HepG2 (cell line): ENCODE measurements around the gene MBD4. TPM values are rescaled to one million over a fixed set of nuclear protein-coding genes. Genes with fewer than 3 reads are reported as not detected.

Experiments used
- ARNTL ChIP-seq: sonication (generic); formaldehyde crosslinking; IDR thresholded peaks from 2 replicates; pipeline ENCODE4 v1.4.0; 2020; ENCODE audit warnings: mild to moderate bottlenecking, missing genetic modification reagents
- BRD4 ChIP-seq: sonication (generic); formaldehyde crosslinking; IDR thresholded peaks from 2 replicates; pipeline ENCODE4 v1.4.0; 2020; ENCODE audit warnings: missing genetic modification reagents
- FOXM1 ChIP-seq: sonication (generic); formaldehyde crosslinking; IDR thresholded peaks from 2 replicates; pipeline ENCODE4 v1.5.0; 2020; ENCODE audit warnings: missing genetic modification reagents
- FOXP1 ChIP-seq, 2 experiments: fragments of 450-650 bp in 1 of 2; IDR thresholded peaks; 2 replicates each; pipeline ENCODE4 v1.6.1; 2017 to 2018; ENCODE audit warnings: antibody characterized with exemption in 1 of 2
- GABPB1 ChIP-seq: IDR thresholded peaks from 2 replicates; pipeline ENCODE4 v1.6.1; 2016; ENCODE audit warnings: mild to moderate bottlenecking, missing genetic modification reagents, moderate library complexity, missing compliant biosample characterization
- GLI4 ChIP-seq: sonication (generic); formaldehyde crosslinking; IDR thresholded peaks from 2 replicates; pipeline ENCODE4 v1.5.1; 2020; ENCODE audit warnings: missing genetic modification reagents, mild to moderate bottlenecking, moderate library complexity, borderline replicate concordance
- KAT2B ChIP-seq: fragments of 150-350 bp; IDR thresholded peaks from 2 replicates; pipeline ENCODE4 v1.6.1; 2014; ENCODE audit warnings: low read depth, low read length, borderline replicate concordance
- SMARCC2 ChIP-seq: fragments of 450-650 bp; IDR thresholded peaks from 2 replicates; pipeline ENCODE4 v1.6.1; 2017; ENCODE audit warnings: antibody characterized with exemption, mild to moderate bottlenecking
- WIZ ChIP-seq: sonication (generic); formaldehyde crosslinking; IDR thresholded peaks from 2 replicates; pipeline ENCODE4 v1.5.1; 2020; ENCODE audit warnings: mild to moderate bottlenecking, missing genetic modification reagents
- ZBTB8A ChIP-seq: sonication (generic); formaldehyde crosslinking; IDR thresholded peaks from 2 replicates; pipeline ENCODE4 v1.4.0; 2020; ENCODE audit warnings: mild to moderate bottlenecking, low read depth, missing genetic modification reagents, borderline replicate concordance
- ZNF124 ChIP-seq: sonication (generic); formaldehyde crosslinking; IDR thresholded peaks from 2 replicates; pipeline ENCODE4 v1.4.0; 2020; ENCODE audit warnings: missing genetic modification reagents
- ZNF44 ChIP-seq: sonication (generic); formaldehyde crosslinking; IDR thresholded peaks from 2 replicates; pipeline ENCODE4 v1.5.1; 2020; ENCODE audit warnings: mild to moderate bottlenecking, missing genetic modification reagents
- ZNF615 ChIP-seq: sonication (generic); formaldehyde crosslinking; IDR thresholded peaks from 2 replicates; pipeline ENCODE4 v1.5.0; 2020; ENCODE audit warnings: mild to moderate bottlenecking, missing genetic modification reagents, borderline replicate concordance
- ZSCAN22 ChIP-seq: sonication (generic); formaldehyde crosslinking; IDR thresholded peaks from 2 replicates; pipeline ENCODE4 v1.4.0; 2020; ENCODE audit warnings: mild to moderate bottlenecking, missing genetic modification reagents
- polyA plus RNA-seq, 8 experiments: library from polyadenylated mRNA; depleted of rRNA in 3 of 8; stranded (reverse) in 7 of 8; unstranded in 1 of 8; fragments of >200 nt; fragmentation: Illumina TruSeq in 4 of 8; extraction: Trizol in 4 of 8; gene quantifications; 2 replicates each; pipeline versions ENCODE4 v1.2.1 to v1.2.3, GENCODE V29; 2011 to 2016; ENCODE audit warnings: low read depth in 4 of 8, missing spikeins in 1 of 8, mixed read lengths in 1 of 8; ENCODE audit not compliant: insufficient read depth in 1 of 8
- total RNA-seq, 5 experiments: library from RNA; depleted of rRNA; stranded (reverse); fragments of >200 nt; fragmentation: Illumina TruSeq; extraction: Trizol; gene quantifications; 2 replicates each; pipeline ENCODE4 v1.2.3, GENCODE V29; 2016; ENCODE audit warnings: low read depth in 1 of 5
- TF ChIP-seq, protein P1 (sequence below): sonication (generic); formaldehyde crosslinking; IDR thresholded peaks from 2 replicates; pipeline ENCODE4 v1.4.0; 2020; ENCODE audit warnings: missing genetic modification reagents
- TF ChIP-seq, protein P2 (sequence below): sonication (generic); formaldehyde crosslinking; IDR thresholded peaks from 2 replicates; pipeline ENCODE4 v1.5.0; 2020; ENCODE audit warnings: missing genetic modification reagents
- TF ChIP-seq, protein P3 (sequence below): sonication (generic); formaldehyde crosslinking; IDR thresholded peaks from 2 replicates; pipeline ENCODE4 v1.5.0; 2020; ENCODE audit warnings: mild to moderate bottlenecking, missing genetic modification reagents, borderline replicate concordance

MBD4 gene
- total and polyA plus RNA-seq, 2 of the 13 experiments (the other 11 are each of a cell fraction or from before 2014, with no cell fraction given), result 14.9 to 25.3 TPM

DNA sequence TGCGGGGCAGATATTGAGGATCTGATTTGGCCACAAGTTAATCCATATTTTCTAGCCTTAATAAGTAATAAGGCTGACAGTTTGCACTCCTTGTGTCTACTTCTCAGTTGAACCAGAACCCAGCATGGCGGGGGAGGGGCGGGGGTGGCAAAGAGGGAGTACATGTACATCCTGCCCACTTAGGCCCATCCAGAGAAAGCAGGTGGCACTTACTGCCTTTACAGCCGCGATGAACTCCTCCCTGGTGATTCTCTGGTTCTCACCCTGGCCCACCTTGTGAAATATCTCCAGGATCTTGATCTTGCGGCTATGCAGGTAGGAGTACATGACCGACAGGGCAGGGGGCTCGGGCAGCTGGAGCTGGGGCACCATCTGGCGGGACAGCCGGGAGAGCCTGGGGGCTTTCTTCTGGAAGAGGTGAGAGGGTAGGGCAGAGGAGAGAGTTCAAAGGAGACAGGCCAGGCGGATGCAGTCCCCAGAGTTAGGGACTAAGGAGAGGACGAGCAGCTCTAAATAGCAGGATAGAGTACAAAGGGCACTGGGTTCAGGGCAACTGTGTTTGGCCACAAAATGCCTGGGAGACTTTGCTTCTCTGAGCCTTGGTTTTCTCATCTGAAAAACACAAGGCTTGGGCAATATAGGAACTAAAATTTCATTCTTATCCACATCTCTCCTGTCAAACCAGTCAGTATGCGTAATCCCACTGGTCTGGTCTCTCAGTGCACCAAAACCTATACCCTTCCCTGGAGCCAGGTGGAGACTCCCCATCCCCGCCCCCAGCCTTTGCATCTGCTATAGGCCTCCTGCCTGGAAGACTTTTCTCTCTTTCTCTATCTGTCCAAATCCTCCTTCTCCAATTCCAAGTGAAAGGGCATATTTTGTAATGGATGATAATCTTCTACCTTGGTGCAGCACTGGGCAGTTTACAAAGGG is 21.4 kb downstream of the MBD4 start (continued):
- TF ChIP-seq, protein P1, sequence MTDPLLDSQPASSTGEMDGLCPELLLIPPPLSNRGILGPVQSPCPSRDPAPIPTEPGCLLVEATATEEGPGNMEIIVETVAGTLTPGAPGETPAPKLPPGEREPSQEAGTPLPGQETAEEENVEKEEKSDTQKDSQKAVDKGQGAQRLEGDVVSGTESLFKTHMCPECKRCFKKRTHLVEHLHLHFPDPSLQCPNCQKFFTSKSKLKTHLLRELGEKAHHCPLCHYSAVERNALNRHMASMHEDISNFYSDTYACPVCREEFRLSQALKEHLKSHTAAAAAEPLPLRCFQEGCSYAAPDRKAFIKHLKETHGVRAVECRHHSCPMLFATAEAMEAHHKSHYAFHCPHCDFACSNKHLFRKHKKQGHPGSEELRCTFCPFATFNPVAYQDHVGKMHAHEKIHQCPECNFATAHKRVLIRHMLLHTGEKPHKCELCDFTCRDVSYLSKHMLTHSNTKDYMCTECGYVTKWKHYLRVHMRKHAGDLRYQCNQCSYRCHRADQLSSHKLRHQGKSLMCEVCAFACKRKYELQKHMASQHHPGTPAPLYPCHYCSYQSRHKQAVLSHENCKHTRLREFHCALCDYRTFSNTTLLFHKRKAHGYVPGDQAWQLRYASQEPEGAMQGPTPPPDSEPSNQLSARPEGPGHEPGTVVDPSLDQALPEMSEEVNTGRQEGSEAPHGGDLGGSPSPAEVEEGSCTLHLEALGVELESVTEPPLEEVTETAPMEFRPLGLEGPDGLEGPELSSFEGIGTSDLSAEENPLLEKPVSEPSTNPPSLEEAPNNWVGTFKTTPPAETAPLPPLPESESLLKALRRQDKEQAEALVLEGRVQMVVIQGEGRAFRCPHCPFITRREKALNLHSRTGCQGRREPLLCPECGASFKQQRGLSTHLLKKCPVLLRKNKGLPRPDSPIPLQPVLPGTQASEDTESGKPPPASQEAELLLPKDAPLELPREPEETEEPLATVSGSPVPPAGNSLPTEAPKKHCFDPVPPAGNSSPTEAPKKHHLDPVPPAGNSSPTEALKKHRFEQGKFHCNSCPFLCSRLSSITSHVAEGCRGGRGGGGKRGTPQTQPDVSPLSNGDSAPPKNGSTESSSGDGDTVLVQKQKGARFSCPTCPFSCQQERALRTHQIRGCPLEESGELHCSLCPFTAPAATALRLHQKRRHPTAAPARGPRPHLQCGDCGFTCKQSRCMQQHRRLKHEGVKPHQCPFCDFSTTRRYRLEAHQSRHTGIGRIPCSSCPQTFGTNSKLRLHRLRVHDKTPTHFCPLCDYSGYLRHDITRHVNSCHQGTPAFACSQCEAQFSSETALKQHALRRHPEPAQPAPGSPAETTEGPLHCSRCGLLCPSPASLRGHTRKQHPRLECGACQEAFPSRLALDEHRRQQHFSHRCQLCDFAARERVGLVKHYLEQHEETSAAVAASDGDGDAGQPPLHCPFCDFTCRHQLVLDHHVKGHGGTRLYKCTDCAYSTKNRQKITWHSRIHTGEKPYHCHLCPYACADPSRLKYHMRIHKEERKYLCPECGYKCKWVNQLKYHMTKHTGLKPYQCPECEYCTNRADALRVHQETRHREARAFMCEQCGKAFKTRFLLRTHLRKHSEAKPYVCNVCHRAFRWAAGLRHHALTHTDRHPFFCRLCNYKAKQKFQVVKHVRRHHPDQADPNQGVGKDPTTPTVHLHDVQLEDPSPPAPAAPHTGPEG (CRISPR knock-in tag), result no peak
- TF ChIP-seq SMARCC2 (no peak), FOXM1 (no peak), WIZ (no peak), BRD4 (CRISPR knock-in tag) (no peak), FOXP1 (IDR thresholded peaks at IDR 0.05) (no peak), FOXP1 (CRISPR knock-in tag; IDR thresholded peaks at IDR 0.05) (no peak), ZBTB8A (CRISPR knock-in tag) (no peak), GABPB1 (CRISPR knock-in tag) (no peak), ZNF124 (CRISPR knock-in tag) (no peak), KAT2B (no peak), GLI4 (CRISPR knock-in tag) (no peak), ZNF615 (no peak), ZSCAN22 (CRISPR knock-in tag) (no peak), ARNTL (CRISPR knock-in tag) (no peak), ZNF44 (no peak)
- TF ChIP-seq, protein P2, sequence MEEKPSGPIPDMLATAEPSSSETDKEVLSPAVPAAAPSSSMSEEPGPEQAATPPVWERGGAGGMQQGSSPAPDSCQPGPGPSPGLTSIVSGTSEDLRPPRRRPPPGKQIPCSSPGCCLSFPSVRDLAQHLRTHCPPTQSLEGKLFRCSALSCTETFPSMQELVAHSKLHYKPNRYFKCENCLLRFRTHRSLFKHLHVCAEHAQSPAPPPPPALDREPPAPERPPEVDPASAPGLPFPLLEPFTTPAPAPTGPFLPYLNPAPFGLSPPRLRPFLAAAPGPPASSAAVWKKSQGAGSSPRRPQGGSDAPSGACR (CRISPR knock-in tag), result no peak
- TF ChIP-seq, protein P3, sequence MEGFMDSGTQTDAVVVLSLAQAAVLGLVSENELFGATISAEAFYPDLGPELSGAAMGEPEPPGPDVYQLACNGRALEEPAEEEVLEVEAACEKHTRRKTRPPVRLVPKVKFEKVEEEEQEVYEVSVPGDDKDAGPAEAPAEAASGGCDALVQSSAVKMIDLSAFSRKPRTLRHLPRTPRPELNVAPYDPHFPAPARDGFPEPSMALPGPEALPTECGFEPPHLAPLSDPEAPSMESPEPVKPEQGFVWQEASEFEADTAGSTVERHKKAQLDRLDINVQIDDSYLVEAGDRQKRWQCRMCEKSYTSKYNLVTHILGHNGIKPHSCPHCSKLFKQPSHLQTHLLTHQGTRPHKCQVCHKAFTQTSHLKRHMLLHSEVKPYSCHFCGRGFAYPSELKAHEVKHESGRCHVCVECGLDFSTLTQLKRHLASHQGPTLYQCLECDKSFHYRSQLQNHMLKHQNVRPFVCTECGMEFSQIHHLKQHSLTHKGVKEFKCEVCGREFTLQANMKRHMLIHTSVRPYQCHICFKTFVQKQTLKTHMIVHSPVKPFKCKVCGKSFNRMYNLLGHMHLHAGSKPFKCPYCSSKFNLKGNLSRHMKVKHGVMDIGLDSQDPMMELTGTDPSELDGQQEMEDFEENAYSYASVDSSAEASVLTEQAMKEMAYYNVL (CRISPR knock-in tag), result no peak
